GM06990 (cell line): ENCODE results near the gene ZBED1.

Source experiments
- DNase-seq: peaks from one replicate; pipeline ENCODE4 v3.0.0-alpha.2; 2011; ENCODE audit not compliant: insufficient read length; ENCODE audit errors: extremely low read depth
- H3K27me3 ChIP-seq: replicated peaks from 2 replicates; pipeline ENCODE4 v1.6.0; 2011; ENCODE audit warnings: low read length; ENCODE audit not compliant: control insufficient read depth, insufficient read depth
- H3K36me3 ChIP-seq: 2 replicates; pipeline ENCODE4 v1.5.1; 2011; ENCODE audit warnings: low read length; ENCODE audit not compliant: control insufficient read depth, insufficient read depth
- H3K4me3 ChIP-seq: replicated peaks from 2 replicates; pipeline ENCODE4 v1.5.1; 2011; ENCODE audit warnings: low read depth, mild to moderate bottlenecking, control low read depth, low read length
- TF ChIP-seq, protein P1 (sequence below): IDR thresholded peaks from 2 replicates; pipeline ENCODE4 v1.5.1; 2011; ENCODE audit warnings: low read length, control low read depth, mild to moderate bottlenecking, inconsistent platforms; ENCODE audit not compliant: insufficient read depth, poor library complexity, severe bottlenecking

ZBED1 gene

DNA sequence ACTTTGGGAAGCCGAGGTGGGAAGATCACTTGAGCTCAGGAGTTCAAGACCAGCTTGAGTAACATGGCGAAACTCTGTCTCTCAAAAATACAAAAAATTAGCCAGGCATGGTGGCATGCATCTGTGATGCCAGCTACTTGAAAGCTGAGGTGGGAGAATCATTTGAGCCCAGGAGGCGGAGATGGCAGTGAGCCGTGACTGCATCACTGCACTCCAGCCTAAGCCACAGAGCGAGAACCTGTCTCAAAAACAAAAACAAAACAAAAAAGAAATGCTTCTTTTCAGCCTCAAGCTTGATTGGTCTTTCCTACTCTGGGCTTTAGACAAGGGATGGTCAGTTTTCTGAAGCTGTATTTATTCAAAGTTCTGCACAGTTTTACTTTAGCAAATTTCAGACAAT, 15.8 kb upstream of the ZBED1 start:
- Histone ChIP-seq H3K27me3 (no peaks in the 10 kb centered on the region), H3K4me3 (peak overlapping the region; percentile 13; the same call in 1 of the 2 replicates), H3K36me3 (no peaks in the 10 kb centered on the region)
- peak; percentile 51 for DNase-seq
- TF ChIP-seq, protein P1, sequence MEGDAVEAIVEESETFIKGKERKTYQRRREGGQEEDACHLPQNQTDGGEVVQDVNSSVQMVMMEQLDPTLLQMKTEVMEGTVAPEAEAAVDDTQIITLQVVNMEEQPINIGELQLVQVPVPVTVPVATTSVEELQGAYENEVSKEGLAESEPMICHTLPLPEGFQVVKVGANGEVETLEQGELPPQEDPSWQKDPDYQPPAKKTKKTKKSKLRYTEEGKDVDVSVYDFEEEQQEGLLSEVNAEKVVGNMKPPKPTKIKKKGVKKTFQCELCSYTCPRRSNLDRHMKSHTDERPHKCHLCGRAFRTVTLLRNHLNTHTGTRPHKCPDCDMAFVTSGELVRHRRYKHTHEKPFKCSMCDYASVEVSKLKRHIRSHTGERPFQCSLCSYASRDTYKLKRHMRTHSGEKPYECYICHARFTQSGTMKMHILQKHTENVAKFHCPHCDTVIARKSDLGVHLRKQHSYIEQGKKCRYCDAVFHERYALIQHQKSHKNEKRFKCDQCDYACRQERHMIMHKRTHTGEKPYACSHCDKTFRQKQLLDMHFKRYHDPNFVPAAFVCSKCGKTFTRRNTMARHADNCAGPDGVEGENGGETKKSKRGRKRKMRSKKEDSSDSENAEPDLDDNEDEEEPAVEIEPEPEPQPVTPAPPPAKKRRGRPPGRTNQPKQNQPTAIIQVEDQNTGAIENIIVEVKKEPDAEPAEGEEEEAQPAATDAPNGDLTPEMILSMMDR: no peak

DNA sequence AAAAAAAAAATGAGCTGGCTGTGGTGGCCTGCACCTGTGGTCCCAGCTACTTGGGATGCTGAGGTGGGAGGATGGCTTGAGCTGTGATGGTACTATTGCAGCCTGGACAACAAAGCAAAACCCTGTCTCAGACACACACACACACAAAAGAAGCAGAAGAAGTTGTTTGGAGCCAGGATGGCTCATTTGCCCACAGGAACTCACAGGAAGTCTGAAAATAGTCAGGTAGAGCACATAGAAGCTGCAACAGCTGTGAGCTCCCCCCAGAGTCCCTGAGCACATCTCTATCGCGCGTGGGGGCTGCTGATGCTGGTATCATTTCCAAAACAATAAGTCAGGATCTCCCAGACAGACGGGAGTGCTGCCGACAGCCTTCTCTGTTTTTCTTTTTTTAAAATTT, 13.4 kb upstream of the ZBED1 start:
- no peak overlapping the region for H3K4me3 ChIP-seq
- no peak for DNase-seq
- no peaks in the 10 kb centered on the region for H3K27me3 ChIP-seq
- H3K36me3 ChIP-seq: no peaks in the 10 kb centered on the region
- TF ChIP-seq, protein P1: peak; percentile 4

DNA sequence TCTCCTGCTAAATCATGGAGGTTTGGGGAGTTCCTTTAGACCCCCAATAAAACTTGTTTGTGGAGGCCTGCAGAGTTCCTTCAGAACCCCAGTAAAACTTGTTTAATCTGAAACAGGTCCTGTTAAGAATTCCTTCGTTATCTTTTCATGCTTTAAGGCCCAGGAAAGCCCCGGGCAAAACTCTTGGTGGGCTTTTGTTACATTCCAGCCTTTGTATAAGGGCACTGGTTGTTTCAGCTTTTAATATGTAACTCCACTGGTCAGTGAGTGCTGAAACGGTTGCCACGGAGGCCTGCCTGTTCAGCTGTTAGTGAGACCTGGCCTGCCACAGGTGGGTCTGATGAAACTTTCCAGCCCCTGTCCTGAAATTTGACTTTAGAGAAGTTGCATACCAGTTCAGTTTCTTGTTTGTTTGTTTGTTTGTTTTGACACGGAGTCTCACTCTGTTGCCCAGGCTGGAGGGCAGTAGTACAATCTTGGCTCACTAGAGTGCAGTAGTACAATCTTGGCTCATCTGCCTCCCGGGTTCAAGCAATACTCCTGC, 12.4 kb upstream of the ZBED1 start:
- no peak overlapping the region for H3K4me3 ChIP-seq
- no peaks in the 10 kb centered on the region for H3K27me3 ChIP-seq
- TF ChIP-seq, protein P1: peak; percentile 2
- H3K36me3 ChIP-seq: no peaks in the 10 kb centered on the region
- DNase-seq: no peak

DNA sequence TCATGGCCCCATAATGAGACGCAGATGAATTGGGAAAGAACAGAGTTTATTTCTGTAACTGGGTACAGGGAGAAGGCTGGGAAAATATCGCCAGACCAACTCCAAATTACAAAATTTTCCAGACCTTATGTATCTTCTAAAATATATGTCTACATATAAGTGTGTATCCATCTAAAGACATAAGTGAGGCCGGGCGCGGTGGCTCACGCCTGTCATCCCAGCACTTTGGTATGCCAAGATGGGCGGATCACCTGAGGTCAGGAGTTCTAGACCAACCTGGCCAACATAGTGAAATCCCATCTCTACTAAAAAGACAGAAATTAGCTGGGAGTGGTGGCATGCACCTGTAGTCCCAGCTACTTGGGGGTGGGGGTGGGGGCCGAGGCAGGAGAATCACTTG, 11.7 kb upstream of the ZBED1 start:
- Histone ChIP-seq H3K4me3 (no peak overlapping the region), H3K27me3 (no peaks in the 10 kb centered on the region), H3K36me3 (no peaks in the 10 kb centered on the region)
- TF ChIP-seq, protein P1: no peak
- DNase-seq: no peak

DNA sequence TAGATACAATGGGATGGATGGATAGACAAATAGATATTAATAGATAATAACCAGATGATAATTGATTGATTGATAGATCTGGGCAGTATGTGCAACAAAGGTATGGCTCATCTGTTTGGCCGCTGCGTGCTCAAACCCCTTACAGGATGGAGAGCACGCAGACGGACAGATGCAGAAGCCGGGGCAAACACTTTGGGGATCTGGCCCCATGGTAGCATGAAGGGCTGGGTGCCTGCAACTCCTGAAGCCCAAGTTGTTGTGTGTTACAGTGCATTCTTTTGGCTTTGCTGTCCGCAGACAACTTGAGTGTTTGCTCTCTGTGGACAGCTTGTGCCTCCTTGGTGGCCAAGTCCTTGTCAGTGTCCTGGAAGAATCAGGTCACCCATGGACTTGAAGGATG, 10.6 kb upstream of the ZBED1 start:
- no peaks in the 10 kb centered on the region for H3K27me3 ChIP-seq
- no peak for DNase-seq
- H3K36me3 ChIP-seq: no peaks in the 10 kb centered on the region
- H3K4me3 ChIP-seq: no peak overlapping the region
- TF ChIP-seq, protein P1: no peak
